ENCODE results near the gene IFT172. TPM values are rescaled to one million over a fixed set of nuclear protein-coding genes. Genes with fewer than 3 reads are reported as not detected.

Gene IFT172
- total RNA-seq, 1 experiment from 2014 or later = 13.7 TPM

- intact Hi-C loops (cut with micrococcal nuclease) = no loop called here
- Histone ChIP-seq H3K9ac (ENCODE audit: low read length) (no peak overlapping the region), H3K27me3 (ENCODE audit: insufficient read depth, low read length) (no peaks in the 10 kb centered on the region), H4K20me1 (ENCODE audit: insufficient read depth) (no peaks in the 10 kb centered on the region), H3K36me3 (ENCODE audit: control insufficient read depth in 1 of 2, insufficient read depth in 2 of 2, low read length in 2 of 2) (peaks cover 23 to 29% of the 10 kb centered on the region in 2 experiments; a peak in 3 of 4 replicates), H3K4me3 (replicated peaks in 1 of 2; ENCODE audit: low read depth in 1 of 2, low read length in 2 of 2) (no peak overlapping the region), H3K27ac (ENCODE audit: low read depth, low read length) (no peak overlapping the region), H3K4me2 (ENCODE audit: low read length) (no peak overlapping the region), H2AFZ (ENCODE audit: low read depth, low read length, poor library complexity, severe bottlenecking) (no peak overlapping the region), H3K9me3 (ENCODE audit: control insufficient read depth in 1 of 2, insufficient read depth in 1 of 2, low read depth in 1 of 2, low read length in 2 of 2) (no peaks in the 10 kb centered on the region), H3K79me2 (ENCODE audit: insufficient read depth, low read length) (peaks cover 38% of the 10 kb centered on the region), H3K9me2 (ENCODE audit: insufficient read depth) (no peaks in the 10 kb centered on the region), H3K4me1 (ENCODE audit: control insufficient read depth in 1 of 2, insufficient read depth in 2 of 2, low read length in 2 of 2) (peaks cover 22 to 32% of the 10 kb centered on the region in 2 experiments)
- DNase-seq (ENCODE audit: low read depth, low spot score) (no peak), ATAC-seq (no peak)
- BruUV-seq (replicated peaks) = no TSS peak
- ChIA-PET RAD21 (ENCODE audit: low non-redundant PET in 1 of 2, low total read pairs in 2 of 2, uncharacterized antibody in 2 of 2, unreplicated experiment in 2 of 2) (no interaction called here), POLR2A (interaction anchor here (1.3 kb wide), 1 partner anchor 15 kb away, joined by 3 read pairs; no protein-coding TSS in a partner anchor), CTCF (interaction anchor here (1.2 kb wide), 1 partner anchor 15 kb away, joined by 3 read pairs; no protein-coding TSS in a partner anchor)
- TF ChIP-seq CTCF (IDR thresholded peaks at IDR 0.05 in 2 of 3, conservative IDR thresholded peaks at IDR 0.05 in 1 of 3; ENCODE audit: borderline replicate concordance in 1 of 3, insufficient read depth in 1 of 3, low read depth in 2 of 3, low read length in 2 of 3) (no peak), SP1 (IDR thresholded peaks at IDR 0.05; ENCODE audit: low read depth) (no peak), ATF3 (IDR thresholded peaks at IDR 0.05) (no peak), POLR2A (IDR thresholded peaks at IDR 0.05; ENCODE audit: borderline replicate concordance, extremely low read depth, insufficient read depth, insufficient read length) (no peak), SIN3A (IDR thresholded peaks at IDR 0.05; ENCODE audit: low read depth) (no peak), MAX (IDR thresholded peaks at IDR 0.05) (no peak), TCF7L2 (IDR thresholded peaks at IDR 0.05; ENCODE audit: borderline replicate concordance, extremely low read depth, insufficient read depth, insufficient read length) (no peak), CEBPB (IDR thresholded peaks at IDR 0.05; ENCODE audit: low read depth) (no peak), EGR1 (IDR thresholded peaks at IDR 0.05; ENCODE audit: low read depth) (no peak), REST (IDR thresholded peaks at IDR 0.05; ENCODE audit: low read depth) (no peak), CBX3 (IDR thresholded peaks at IDR 0.05; ENCODE audit: low read depth) (no peak)
Measured at GRCh38 chr2:27431395-27431794, 58.1 kb downstream of the IFT172 start.

Data from HCT116 (cell line).